Mesothelial cell of epicardium (in vitro differentiated cells): ENCODE data around the gene GABRA4. TPM values are rescaled to one million over a fixed set of nuclear protein-coding genes. Genes with fewer than 3 reads are reported as not detected.

ENCODE experiments used
- DNase-seq, 2 experiments: peaks; one replicate each; pipeline ENCODE4 v3.0.0; 2021; ENCODE audit warnings: low spot score in 2 of 2; ENCODE audit not compliant: unreplicated experiment in 2 of 2
- H3K27ac Mint-ChIP-seq: 2 replicates; pipeline ENCODE4 v1.8.0; 2021; ENCODE audit warnings: mixed read lengths
- H3K27me3 Mint-ChIP-seq: 2 replicates; pipeline ENCODE4 v1.8.0; 2021; ENCODE audit warnings: low read depth, mixed read lengths
- H3K36me3 Mint-ChIP-seq: 2 replicates; pipeline ENCODE4 v1.8.0; 2021; ENCODE audit warnings: mixed read lengths
- H3K4me1 Mint-ChIP-seq: 2 replicates; pipeline ENCODE4 v1.8.0; 2021; ENCODE audit warnings: mixed read lengths
- H3K4me3 Mint-ChIP-seq: 2 replicates; pipeline ENCODE4 v1.8.0; 2021; ENCODE audit warnings: mild to moderate bottlenecking, moderate library complexity, mixed read lengths
- H3K9me3 Mint-ChIP-seq: 2 replicates; pipeline ENCODE4 v1.8.0; 2021; ENCODE audit warnings: mixed read lengths
- CTCF ChIP-seq: fragments of 200-600 bp; sonication (generic); IDR thresholded peaks from one replicate; pipeline ENCODE4 v1.5.0; 2021; ENCODE audit warnings: antibody characterized with exemption; ENCODE audit not compliant: unreplicated experiment
- total RNA-seq: library from RNA; stranded (reverse); gene quantifications from 3 replicates; pipeline ENCODE4 v1.2.1, GENCODE V29; 2021

Gene GABRA4
- total RNA-seq, 1 donor from 2014 or later = not detected

GRCh38 chr4:46979283-46979682 is 14.1 kb downstream of the GABRA4 start:
- Mint-ChIP-seq H3K9me3 (no peaks in the 10 kb centered on the region), H3K4me1 (no peaks in the 10 kb centered on the region), H3K27ac (no peak overlapping the region), H3K27me3 (peaks cover 42% of the 10 kb centered on the region), H3K36me3 (no peaks in the 10 kb centered on the region), H3K4me3 (no peak overlapping the region)
- DNase-seq = no peak
- no peak for TF ChIP-seq CTCF

- peaks cover 49% of the 10 kb centered on the region for H3K27me3 Mint-ChIP-seq
- no peaks in the 10 kb centered on the region for H3K9me3 Mint-ChIP-seq
- no peaks in the 10 kb centered on the region for H3K36me3 Mint-ChIP-seq
- H3K4me3 Mint-ChIP-seq = no peak overlapping the region
- H3K27ac Mint-ChIP-seq = no peak overlapping the region
- TF ChIP-seq CTCF = no peak
- DNase-seq = no peak
- no peaks in the 10 kb centered on the region for H3K4me1 Mint-ChIP-seq
Observed at GRCh38 chr4:46977245-46977644, 16.1 kb downstream of the GABRA4 start.

- Mint-ChIP-seq H3K27me3 (peaks cover 57% of the 10 kb centered on the region), H3K4me3 (no peak overlapping the region)
Observed at GRCh38 chr4:46975812-46976553, 17.4 kb downstream of the GABRA4 start.

GRCh38 chr4:46974891-46975543 is 18.4 kb downstream of the GABRA4 start:
- Mint-ChIP-seq H3K4me3 (no peak overlapping the region), H3K4me1 (no peaks in the 10 kb centered on the region), H3K27ac (no peak overlapping the region), H3K27me3 (peaks cover 63% of the 10 kb centered on the region), H3K36me3 (no peaks in the 10 kb centered on the region), H3K9me3 (no peaks in the 10 kb centered on the region)
- no peak for TF ChIP-seq CTCF
- DNase-seq = no peak

More at GRCh38 chr4:46975812-46976553, 17.4 kb downstream of the GABRA4 start:
- Mint-ChIP-seq H3K4me1 (no peaks in the 10 kb centered on the region), H3K9me3 (no peaks in the 10 kb centered on the region), H3K36me3 (no peaks in the 10 kb centered on the region), H3K27ac (no peak overlapping the region)
- TF ChIP-seq CTCF = no peak
- DNase-seq = no peak

- H3K4me3 Mint-ChIP-seq = no peak overlapping the region
- DNase-seq = no peak
- H3K4me1 Mint-ChIP-seq = no peaks in the 10 kb centered on the region
- H3K27me3 Mint-ChIP-seq = peaks cover 50% of the 10 kb centered on the region
- no peaks in the 10 kb centered on the region for H3K36me3 Mint-ChIP-seq
- no peak overlapping the region for H3K27ac Mint-ChIP-seq
- no peaks in the 10 kb centered on the region for H3K9me3 Mint-ChIP-seq
- no peak for TF ChIP-seq CTCF
Observed at GRCh38 chr4:46968847-46969246, 24.5 kb downstream of the GABRA4 start.
